ENCODE measurements around the gene ITPK1. TPM values are rescaled to one million over a fixed set of nuclear protein-coding genes. Genes with fewer than 3 reads are reported as not detected.

The ITPK1 gene
- total RNA-seq, 1 experiment from 2014 or later: 38.5 TPM

- Histone ChIP-seq H3K4me3 (ENCODE audit: low read depth, low read length, poor library complexity, severe bottlenecking) (no peak overlapping the region), H3K9me3 (ENCODE audit: low read depth, low read length, poor library complexity, severe bottlenecking) (no peaks in the 10 kb centered on the region), H3K4me1 (ENCODE audit: insufficient read depth, low read length, poor library complexity, severe bottlenecking) (no peaks in the 10 kb centered on the region), H3K27me3 (replicated peaks; ENCODE audit: insufficient read depth, low read depth, low read length, poor library complexity) (no peaks in the 10 kb centered on the region), H3K27ac (ENCODE audit: low read depth, low read length, poor library complexity, severe bottlenecking) (no peak overlapping the region), H3K36me3 (ENCODE audit: insufficient read depth, low read length, poor library complexity, severe bottlenecking) (no peaks in the 10 kb centered on the region)
- no peak for TF ChIP-seq EZH2 (IDR thresholded peaks at IDR 0.05; ENCODE audit: borderline replicate concordance, low read depth, low read length, poor library complexity, severe bottlenecking)
- TF ChIP-seq CTCF (conservative IDR thresholded peaks at IDR 0.05; ENCODE audit: low read depth, low read length): no peak
- BruUV-seq (replicated peaks): no TSS peak
- ChIA-PET CTCF (no interaction called here), POLR2A (ENCODE audit: low non-redundant PET) (no interaction called here)
- intact Hi-C loops (cut with micrococcal nuclease; ENCODE audit: unreplicated experiment): no loop called here
- DNase-seq (ENCODE audit: low spot score): no peak
Observed at GRCh38 chr14:93019970-93020369, 95.8 kb downstream of the ITPK1 start.

- H3K4me3 ChIP-seq (ENCODE audit: low read depth, low read length, poor library complexity, severe bottlenecking): no peak overlapping the region
- ChIA-PET CTCF (no interaction called here), POLR2A (ENCODE audit: low non-redundant PET) (no interaction called here)
- H3K27ac ChIP-seq (ENCODE audit: low read depth, low read length, poor library complexity, severe bottlenecking): no peak overlapping the region
- no TSS peak for BruUV-seq (replicated peaks)
- H3K9me3 ChIP-seq (ENCODE audit: low read depth, low read length, poor library complexity, severe bottlenecking): no peaks in the 10 kb centered on the region
- DNase-seq (ENCODE audit: low spot score): no peak
- no peaks in the 10 kb centered on the region for H3K4me1 ChIP-seq (ENCODE audit: insufficient read depth, low read length, poor library complexity, severe bottlenecking)
- TF ChIP-seq EZH2 (IDR thresholded peaks at IDR 0.05; ENCODE audit: borderline replicate concordance, low read depth, low read length, poor library complexity, severe bottlenecking) (no peak), CTCF (conservative IDR thresholded peaks at IDR 0.05; ENCODE audit: low read depth, low read length) (no peak)
- no peaks in the 10 kb centered on the region for H3K27me3 ChIP-seq (replicated peaks; ENCODE audit: insufficient read depth, low read depth, low read length, poor library complexity)
- H3K36me3 ChIP-seq (ENCODE audit: insufficient read depth, low read length, poor library complexity, severe bottlenecking): no peaks in the 10 kb centered on the region
- intact Hi-C loops (cut with micrococcal nuclease; ENCODE audit: unreplicated experiment): no loop called here
Observed at GRCh38 chr14:93019367-93019843, 96.3 kb downstream of the ITPK1 start.

- H3K4me3 ChIP-seq (ENCODE audit: low read depth, low read length, poor library complexity, severe bottlenecking): no peak overlapping the region
- no peaks in the 10 kb centered on the region for H3K27me3 ChIP-seq (replicated peaks; ENCODE audit: insufficient read depth, low read depth, low read length, poor library complexity)
- no peaks in the 10 kb centered on the region for H3K4me1 ChIP-seq (ENCODE audit: insufficient read depth, low read length, poor library complexity, severe bottlenecking)
- ChIA-PET CTCF (no interaction called here), POLR2A (ENCODE audit: low non-redundant PET) (no interaction called here)
- H3K27ac ChIP-seq (ENCODE audit: low read depth, low read length, poor library complexity, severe bottlenecking): no peak overlapping the region
- DNase-seq (ENCODE audit: low spot score): no peak
- BruUV-seq (replicated peaks): no TSS peak
- intact Hi-C loops (cut with micrococcal nuclease; ENCODE audit: unreplicated experiment): no loop called here
- H3K9me3 ChIP-seq (ENCODE audit: low read depth, low read length, poor library complexity, severe bottlenecking): no peaks in the 10 kb centered on the region
- TF ChIP-seq CTCF (conservative IDR thresholded peaks at IDR 0.05; ENCODE audit: low read depth, low read length) (no peak), EZH2 (IDR thresholded peaks at IDR 0.05; ENCODE audit: borderline replicate concordance, low read depth, low read length, poor library complexity, severe bottlenecking) (no peak)
- no peaks in the 10 kb centered on the region for H3K36me3 ChIP-seq (ENCODE audit: insufficient read depth, low read length, poor library complexity, severe bottlenecking)
Observed at GRCh38 chr14:93018366-93018765, 97.4 kb downstream of the ITPK1 start.

Data from A673 (cell line).